Measurements from ENCODE around the gene COMT. TPM values are rescaled to one million over a fixed set of nuclear protein-coding genes. Genes with fewer than 3 reads are reported as not detected.

The COMT gene
- total and polyA plus RNA-seq, 9 of the 15 experiments (the other 6 are each of a cell fraction or from before 2014, with no cell fraction given) = 12.5 to 351 (median 155) TPM

DNA sequence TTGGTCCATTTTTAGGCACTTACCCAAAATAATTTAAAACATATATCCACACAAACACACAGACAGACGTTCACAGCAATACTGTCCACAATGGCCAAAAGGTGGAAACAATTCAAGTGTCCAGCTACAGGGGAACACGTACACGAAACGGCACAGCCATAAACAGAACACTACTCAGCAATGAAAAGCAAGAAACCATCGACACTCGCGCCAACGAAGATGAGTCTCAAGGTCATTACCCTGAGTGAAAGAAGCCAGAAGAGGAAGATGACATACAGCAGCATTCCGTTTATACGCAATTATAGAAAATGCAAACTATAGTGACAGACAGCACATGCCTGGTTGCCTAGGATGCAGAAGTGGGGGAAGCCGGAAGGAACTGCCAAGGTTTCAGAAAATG lies 13.4 kb upstream of the COMT start (continued):
- TF ChIP-seq, protein P1, sequence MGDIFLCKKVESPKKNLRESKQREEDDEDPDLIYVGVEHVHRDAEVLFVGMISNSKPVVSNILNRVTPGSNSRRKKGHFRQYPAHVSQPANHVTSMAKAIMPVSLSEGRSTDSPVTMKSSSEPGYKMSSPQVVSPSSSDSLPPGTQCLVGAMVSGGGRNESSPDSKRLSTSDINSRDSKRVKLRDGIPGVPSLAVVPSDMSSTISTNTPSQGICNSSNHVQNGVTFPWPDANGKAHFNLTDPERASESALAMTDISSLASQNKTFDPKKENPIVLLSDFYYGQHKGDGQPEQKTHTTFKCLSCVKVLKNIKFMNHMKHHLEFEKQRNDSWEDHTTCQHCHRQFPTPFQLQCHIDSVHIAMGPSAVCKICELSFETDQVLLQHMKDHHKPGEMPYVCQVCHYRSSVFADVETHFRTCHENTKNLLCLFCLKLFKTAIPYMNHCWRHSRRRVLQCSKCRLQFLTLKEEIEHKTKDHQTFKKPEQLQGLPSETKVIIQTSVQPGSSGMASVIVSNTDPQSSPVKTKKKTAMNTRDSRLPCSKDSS (IDR thresholded peaks at IDR 0.05; ENCODE audit: low read depth, partially characterized antibody) = peak; percentile 11
- TF ChIP-seq BRF1 (IDR thresholded peaks at IDR 0.05; ENCODE audit: borderline replicate concordance, extremely low read depth, insufficient read length) (no peak), HLTF (IDR thresholded peaks at IDR 0.05) (no peak), HEY1 (CRISPR knock-in tag; IDR thresholded peaks at IDR 0.05; ENCODE audit: borderline replicate concordance) (no peak), ZNF407 (IDR thresholded peaks at IDR 0.05; ENCODE audit: low read depth) (no peak), RBM34 (IDR thresholded peaks at IDR 0.05; ENCODE audit: borderline replicate concordance, insufficient read depth, low read length) (no peak), ZNF280B (CRISPR knock-in tag; IDR thresholded peaks at IDR 0.05) (no peak), WHSC1 (IDR thresholded peaks at IDR 0.05; ENCODE audit: low read length) (peak; percentile 86), ZNF551 (CRISPR knock-in tag; IDR thresholded peaks at IDR 0.05) (no peak), NFIC (IDR thresholded peaks at IDR 0.05) (peak; percentile 6; the same call in 1 of the 2 replicates), ZNF124 (CRISPR knock-in tag; IDR thresholded peaks at IDR 0.05) (no peak), MLLT1 (IDR thresholded peaks at IDR 0.05) (peak in 1 of 2 experiments; percentile 49; a peak in 1 of 4 replicates), FOXJ3 (CRISPR knock-in tag; IDR thresholded peaks at IDR 0.05) (no peak), BRCA1 (IDR thresholded peaks at IDR 0.05) (no peak), BRCA1 (CRISPR knock-in tag; IDR thresholded peaks at IDR 0.05) (peak; percentile 70; the same call in 1 of the 2 replicates)
- TF ChIP-seq, protein P2, sequence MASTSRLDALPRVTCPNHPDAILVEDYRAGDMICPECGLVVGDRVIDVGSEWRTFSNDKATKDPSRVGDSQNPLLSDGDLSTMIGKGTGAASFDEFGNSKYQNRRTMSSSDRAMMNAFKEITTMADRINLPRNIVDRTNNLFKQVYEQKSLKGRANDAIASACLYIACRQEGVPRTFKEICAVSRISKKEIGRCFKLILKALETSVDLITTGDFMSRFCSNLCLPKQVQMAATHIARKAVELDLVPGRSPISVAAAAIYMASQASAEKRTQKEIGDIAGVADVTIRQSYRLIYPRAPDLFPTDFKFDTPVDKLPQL (IDR thresholded peaks at IDR 0.05; ENCODE audit: extremely low read depth, insufficient read length) = no peak
